GM23338 (cell line): ENCODE data around the gene CTBP2. TPM values are rescaled to one million over a fixed set of nuclear protein-coding genes. Genes with fewer than 3 reads are reported as not detected.
A peak's percentile ranks its signal among the peaks of the same experiment; 100 is the strongest.

Experiments
- ATAC-seq: fragments of 200-7000 bp; cut with Tn5 transposase; 3 replicates; pipeline ENCODE4 v1.9.1; 2020
- DNase-seq: peaks from one replicate; pipeline ENCODE4 v3.0.0-alpha.2; 2015; ENCODE audit warnings: low spot score
- H2AFZ ChIP-seq: fragments of 200-600 bp; sonication (generic); 2 replicates; pipeline ENCODE4 v1.8.0; 2016; ENCODE audit warnings: antibody characterized with exemption, mild to moderate bottlenecking, moderate library complexity
- H3F3A ChIP-seq: fragments of 200-600 bp; sonication (generic); replicated peaks from 2 replicates; pipeline ENCODE4 v1.8.0; 2017; ENCODE audit warnings: antibody characterized with exemption, mixed run types, low read depth
- H3K27ac ChIP-seq: fragments of 200-600 bp; sonication (generic); 2 replicates; pipeline ENCODE4 v1.6.1; 2016; ENCODE audit warnings: low read depth
- H3K27me3 ChIP-seq: fragments of 200-600 bp; sonication (generic); 2 replicates; pipeline ENCODE4 v1.8.0; 2016; ENCODE audit warnings: mild to moderate bottlenecking, mixed run types, moderate library complexity; ENCODE audit not compliant: insufficient read depth
- H3K36me3 ChIP-seq: fragments of 200-600 bp; sonication (generic); 2 replicates; pipeline ENCODE4 v1.8.0; 2016; ENCODE audit warnings: mild to moderate bottlenecking; ENCODE audit not compliant: insufficient read depth
- H3K4me1 ChIP-seq: fragments of 200-600 bp; sonication (generic); 2 replicates; pipeline ENCODE4 v1.8.0; 2016; ENCODE audit warnings: mild to moderate bottlenecking, moderate library complexity; ENCODE audit not compliant: insufficient read depth
- H3K4me2 ChIP-seq: fragments of 200-600 bp; sonication (generic); 2 replicates; pipeline ENCODE4 v1.7.1; 2017; ENCODE audit warnings: mixed run types
- H3K4me3 ChIP-seq: fragments of 200-600 bp; sonication (generic); 2 replicates; pipeline ENCODE4 v1.6.1; 2016; ENCODE audit warnings: mixed run types
- H3K79me2 ChIP-seq: fragments of 200-600 bp; sonication (generic); replicated peaks from 2 replicates; pipeline ENCODE4 v1.8.0; 2017; ENCODE audit warnings: mild to moderate bottlenecking; ENCODE audit not compliant: insufficient read depth
- H3K9me2 ChIP-seq: fragments of 200-600 bp; sonication (generic); 2 replicates; pipeline ENCODE4 v1.8.0; 2017; ENCODE audit not compliant: insufficient read depth
- H4K20me1 ChIP-seq: fragments of 200-600 bp; sonication (generic); replicated peaks from 2 replicates; pipeline ENCODE4 v1.8.0; 2017; ENCODE audit warnings: mild to moderate bottlenecking; ENCODE audit not compliant: insufficient read depth
- H3K27ac Mint-ChIP-seq: 2 replicates; pipeline ENCODE4 v1.8.0; 2020; ENCODE audit warnings: inconsistent platforms, mild to moderate bottlenecking, moderate library complexity, mixed read lengths
- H3K27me3 Mint-ChIP-seq: 3 replicates; pipeline ENCODE4 v1.8.0; 2022; ENCODE audit warnings: low read depth, mild to moderate bottlenecking, moderate library complexity, mixed read lengths, inconsistent platforms; ENCODE audit not compliant: insufficient read depth, poor library complexity
- H3K36me3 Mint-ChIP-seq: 3 replicates; pipeline ENCODE4 v1.8.0; 2021; ENCODE audit warnings: low read depth, mild to moderate bottlenecking, inconsistent platforms, moderate library complexity, mixed read lengths
- H3K4me1 Mint-ChIP-seq: 3 replicates; pipeline ENCODE4 v1.8.0; 2020; ENCODE audit warnings: mild to moderate bottlenecking, inconsistent platforms, mixed read lengths
- H3K4me3 Mint-ChIP-seq: 3 replicates; pipeline ENCODE4 v1.8.0; 2021; ENCODE audit warnings: moderate library complexity, mild to moderate bottlenecking, inconsistent platforms, mixed read lengths
- H3K9me3 Mint-ChIP-seq: 3 replicates; pipeline ENCODE4 v1.8.0; 2020; ENCODE audit warnings: moderate library complexity, mild to moderate bottlenecking, inconsistent platforms, mixed read lengths
- CTCF ChIP-seq, 2 experiments: fragments of 200-600 bp in 1 of 2; sonication (generic) in 1 of 2; conservative IDR thresholded peaks; 2 replicates each; pipeline versions ENCODE4 v1.5.1 to v1.6.1; 2016 to 2017; ENCODE audit warnings: antibody characterized with exemption in 2 of 2, low read depth in 2 of 2, mild to moderate bottlenecking in 2 of 2, moderate library complexity in 1 of 2
- ETS1 ChIP-seq: IDR thresholded peaks from 2 replicates; pipeline ENCODE4 v1.6.1; 2016; ENCODE audit warnings: antibody characterized with exemption
- EZH2 ChIP-seq: fragments of 200-600 bp; sonication (generic); IDR thresholded peaks from one replicate; pipeline ENCODE4 v1.8.0; 2017; ENCODE audit warnings: antibody characterized with exemption, mild to moderate bottlenecking, low read depth; ENCODE audit not compliant: unreplicated experiment
- JUNB ChIP-seq: IDR thresholded peaks from one replicate; pipeline ENCODE4 v1.6.1; 2016; ENCODE audit warnings: antibody characterized with exemption; ENCODE audit not compliant: unreplicated experiment
- POLR2AphosphoS5 ChIP-seq: IDR thresholded peaks from 2 replicates; pipeline ENCODE4 v1.6.1; 2016; ENCODE audit warnings: antibody characterized with exemption, low read depth
- REST ChIP-seq: IDR thresholded peaks from one replicate; pipeline ENCODE4 v1.6.1; 2018; ENCODE audit warnings: antibody characterized with exemption; ENCODE audit not compliant: unreplicated experiment
- ZNF114 ChIP-seq: fragments of 250-450 bp; sonication (Bioruptor Pico); IDR thresholded peaks from 2 replicates; pipeline ENCODE4 v1.5.0; 2020; ENCODE audit warnings: mild to moderate bottlenecking, moderate library complexity
- ZNF331 ChIP-seq: fragments of 250-450 bp; sonication (Bioruptor Pico); IDR thresholded peaks from 2 replicates; pipeline ENCODE4 v1.5.0; 2020; ENCODE audit warnings: low read depth, mild to moderate bottlenecking, moderate library complexity
- polyA plus RNA-seq: library from polyadenylated mRNA; unstranded; fragments of >200 nt; fragmentation: Nextera tagmentation; extraction: Ambion mirVana; gene quantifications from 2 replicates; pipeline ENCODE4 v1.2.1, GENCODE V29; 2016
- total RNA-seq: library from RNA; depleted of rRNA; stranded (reverse); fragments of >200 nt; shearing (Covaris generic); gene quantifications from 2 replicates; pipeline ENCODE4 v1.2.3, GENCODE V29; 2014

The CTBP2 gene
- total and polyA plus RNA-seq, 2 experiments from 2014 or later: 133 to 265 TPM

- TF ChIP-seq REST: no peak
- no peak for TF ChIP-seq ZNF331 (CRISPR knock-in tag)
- no peak for TF ChIP-seq CTCF (conservative IDR thresholded peaks at IDR 0.05; ENCODE audit: low read depth in 2 of 2)
- no peak for TF ChIP-seq ETS1
- TF ChIP-seq ZNF114: no peak
Observed at GRCh38 chr10:125111118-125111727, 49.1 kb downstream of the CTBP2 start (continued).

GRCh38 chr10:125107965-125108580 is 52.3 kb downstream of the CTBP2 start:
- 0 out of 2 replicates have a peak, but pooled peaks have one; percentile 23 for TF ChIP-seq POLR2AphosphoS5
- no peak for TF ChIP-seq JUNB
- no peak for TF ChIP-seq EZH2
- Mint-ChIP-seq H3K27me3 (peaks cover 17% of the 10 kb centered on the region), H3K4me1 (peaks cover 62% of the 10 kb centered on the region), H3K27ac (no peak overlapping the region), H3K9me3 (no peaks in the 10 kb centered on the region), H3K36me3 (peaks cover 89% of the 10 kb centered on the region), H3K4me3 (no peak overlapping the region)
- no peaks in the 10 kb centered on the region for H3K9me2 ChIP-seq
- H3K79me2 ChIP-seq: peaks cover 100% of the 10 kb centered on the region
- H3K27me3 ChIP-seq: no peaks in the 10 kb centered on the region
- H3K36me3 ChIP-seq: peaks cover 45% of the 10 kb centered on the region
- no peak overlapping the region for H3K4me2 ChIP-seq
- H3K4me3 ChIP-seq: no peak overlapping the region
- H2AFZ ChIP-seq: no peak overlapping the region
- H4K20me1 ChIP-seq: peaks cover 91% of the 10 kb centered on the region
- 0 out of 2 replicates have a peak, but pooled peaks cover 3% of the 10 kb centered on the region for H3F3A ChIP-seq
- no peak for DNase-seq
- ATAC-seq: no peak
- peaks cover 49% of the 10 kb centered on the region for H3K4me1 ChIP-seq
- H3K27ac ChIP-seq: no peak overlapping the region
